Endometrial microvascular endothelial cells (primary cell): Measurements from ENCODE around the gene TMEM63C. TPM values are rescaled to one million over a fixed set of nuclear protein-coding genes. Genes with fewer than 3 reads are reported as not detected.

ENCODE experiments used
- in situ Hi-C: cut with HindIII; loops from 2 replicates; pipeline ENCODE4 v1.10.0; 2017; ENCODE audit warnings: low sequenced_read_pairs, low pct_unique_long_range_greater_than_20kb; ENCODE audit errors: inconsistent ontology term
- total RNA-seq: library from RNA; depleted of rRNA; stranded (reverse); fragments of >200 nt; gene quantifications from one replicate; pipeline ENCODE4 v1.2.3, GENCODE V29; 2015; ENCODE audit errors: inconsistent ontology term

The TMEM63C gene
- total RNA-seq, 1 donor from 2014 or later: not detected

DNA sequence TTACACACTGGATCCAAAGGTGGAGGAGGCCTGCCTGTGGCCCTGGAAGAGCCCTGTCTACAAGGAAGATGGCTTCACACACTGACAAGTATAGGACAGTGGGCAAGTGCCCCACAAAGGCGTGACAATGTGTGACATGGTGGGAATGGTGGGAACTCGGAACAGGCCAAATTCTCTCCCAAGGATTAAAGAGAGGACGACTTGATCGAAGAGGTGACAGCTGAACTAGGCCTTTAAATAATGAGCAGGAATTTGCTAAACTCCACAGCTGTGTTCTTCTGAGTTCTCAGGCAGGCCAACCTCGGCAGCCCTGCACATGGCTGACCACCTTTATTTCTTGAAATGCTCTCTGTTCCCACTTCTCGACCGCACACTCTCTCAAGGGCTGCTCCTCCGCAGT, 115.3 kb downstream of the TMEM63C start:
- in situ Hi-C loops: no loop called here

DNA sequence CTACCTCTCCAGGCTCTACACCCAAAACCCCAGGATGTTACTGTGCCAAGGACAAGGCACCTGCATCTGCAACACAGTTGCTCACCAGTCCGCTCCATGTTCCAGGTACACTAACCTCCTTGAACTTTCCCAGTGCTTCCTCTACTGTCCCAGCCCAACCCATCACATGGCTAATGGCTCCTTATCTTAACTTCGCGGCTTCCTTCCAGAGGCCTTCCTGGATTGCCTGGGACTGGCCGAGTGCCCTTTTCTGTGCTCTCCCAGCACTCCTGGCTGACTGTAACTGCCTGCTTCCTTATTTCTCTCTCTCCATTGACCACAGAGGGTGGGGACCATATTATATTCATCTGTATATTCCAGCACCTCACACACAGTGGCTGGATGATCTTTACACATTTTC, 118.2 kb downstream of the TMEM63C start:
- in situ Hi-C loops: no loop called here

DNA sequence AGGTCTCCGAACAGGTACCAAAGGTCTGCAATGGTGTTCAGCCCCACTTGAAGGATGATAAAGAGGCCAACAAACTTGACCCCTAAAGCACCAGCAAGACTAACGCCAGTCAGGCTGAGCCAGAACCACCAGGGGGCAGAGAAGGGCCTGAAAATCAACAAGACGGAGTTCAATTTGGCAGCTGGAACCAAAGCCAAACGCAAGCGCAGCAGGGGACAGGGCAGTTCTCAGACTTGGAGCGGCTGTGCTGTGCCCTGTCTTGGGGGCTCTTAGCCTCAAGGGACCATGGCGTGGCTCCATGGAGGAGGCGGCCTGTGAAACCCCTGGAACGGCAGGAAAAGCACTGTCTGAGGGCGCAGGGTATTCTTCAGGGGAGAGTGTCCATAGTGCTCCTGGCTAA, 119.5 kb downstream of the TMEM63C start:
- in situ Hi-C loops: no loop called here

DNA sequence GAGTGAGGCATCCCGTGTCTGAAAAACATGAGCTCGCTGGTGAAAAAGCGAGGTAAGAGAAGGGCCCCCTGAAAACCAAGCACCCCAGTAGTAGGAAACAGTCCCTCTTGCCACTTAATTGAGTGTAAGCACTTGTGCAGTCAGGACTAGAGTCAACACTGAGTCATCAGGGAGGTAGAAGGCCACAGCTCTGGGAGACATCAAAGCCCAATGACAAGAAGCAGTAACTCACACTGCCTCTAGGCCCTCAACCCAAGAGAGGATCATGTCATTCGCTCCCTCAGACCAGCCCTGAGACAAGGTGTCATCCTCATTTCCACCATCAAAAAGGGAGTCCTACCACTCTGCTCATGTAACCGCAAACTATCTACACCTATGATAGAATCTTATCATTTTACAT, 121.3 kb downstream of the TMEM63C start:
- in situ Hi-C loops: no loop called here

DNA sequence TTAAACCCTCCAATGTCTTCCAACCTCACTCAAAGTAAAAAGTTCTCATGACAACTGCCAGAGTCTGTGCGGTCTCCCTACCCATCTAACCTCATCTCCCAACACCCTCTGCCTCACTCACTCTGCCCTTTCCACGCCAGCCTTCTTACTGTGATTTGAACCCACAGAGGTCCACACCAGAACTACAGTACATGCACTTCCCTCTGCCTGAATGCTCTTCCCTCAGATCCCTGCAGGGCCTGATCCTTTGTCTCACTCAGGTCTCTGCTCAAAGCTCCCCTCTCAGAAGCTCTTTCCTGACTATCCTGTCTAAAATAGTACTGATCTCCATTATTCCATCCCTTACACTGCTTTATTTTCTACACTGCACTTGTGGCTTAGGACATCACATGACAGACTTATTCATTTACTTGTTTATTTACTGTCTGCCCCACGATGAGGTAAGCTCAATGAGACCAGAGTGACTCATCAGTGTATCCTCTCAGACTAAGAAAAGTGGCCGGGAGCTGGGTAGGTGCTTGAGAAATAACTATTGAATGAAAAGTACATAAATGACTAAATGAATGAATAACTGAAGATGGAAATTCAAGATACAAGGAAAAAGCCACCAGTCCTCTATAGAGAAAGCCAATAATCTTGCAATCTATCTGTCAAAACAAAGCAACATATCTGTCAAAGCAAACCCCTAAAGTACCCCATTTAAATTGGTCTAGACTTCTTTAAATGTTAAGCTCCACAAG, 122.0 kb downstream of the TMEM63C start:
- in situ Hi-C loops: no loop called here

DNA sequence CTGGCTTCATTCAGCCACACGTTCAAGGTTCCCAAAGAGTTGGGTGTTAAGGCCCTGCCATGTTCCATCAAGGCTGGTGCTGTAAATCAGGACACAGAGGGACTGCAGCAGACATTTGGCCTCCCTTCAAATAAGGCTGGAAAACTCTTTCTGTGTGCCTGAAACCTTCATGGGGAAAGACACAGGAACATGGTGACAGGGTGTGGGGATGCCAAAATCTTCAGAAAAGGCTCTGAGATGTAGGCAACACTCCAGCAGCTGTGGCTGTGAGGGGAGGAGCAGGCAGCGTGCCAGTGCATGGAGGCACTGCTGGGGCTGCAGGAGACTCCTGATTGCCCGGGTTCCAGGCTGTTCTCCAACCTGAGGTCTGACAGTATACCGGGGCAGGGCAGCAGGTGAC, 124.1 kb downstream of the TMEM63C start:
- in situ Hi-C loops: no loop called here

DNA sequence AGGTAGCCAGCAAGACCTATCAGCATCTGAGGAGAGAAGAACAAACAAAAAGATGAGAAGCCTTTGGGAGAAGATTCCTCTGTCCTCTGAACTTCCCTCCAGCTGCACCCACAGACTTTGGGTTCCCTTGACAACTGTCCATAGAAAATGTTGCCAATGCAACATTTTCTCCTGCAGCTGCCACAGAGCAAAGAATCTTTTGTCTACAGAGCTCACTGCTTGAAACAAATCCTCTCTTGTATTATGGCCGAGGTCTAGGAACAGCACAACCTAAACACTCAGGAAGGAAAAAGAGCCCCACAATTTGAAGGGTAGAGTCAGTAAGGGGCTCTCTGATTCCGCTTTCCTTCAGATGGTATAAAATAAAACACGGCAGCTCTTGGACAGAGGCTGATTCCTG, 124.8 kb downstream of the TMEM63C start:
- in situ Hi-C loops: no loop called here

DNA sequence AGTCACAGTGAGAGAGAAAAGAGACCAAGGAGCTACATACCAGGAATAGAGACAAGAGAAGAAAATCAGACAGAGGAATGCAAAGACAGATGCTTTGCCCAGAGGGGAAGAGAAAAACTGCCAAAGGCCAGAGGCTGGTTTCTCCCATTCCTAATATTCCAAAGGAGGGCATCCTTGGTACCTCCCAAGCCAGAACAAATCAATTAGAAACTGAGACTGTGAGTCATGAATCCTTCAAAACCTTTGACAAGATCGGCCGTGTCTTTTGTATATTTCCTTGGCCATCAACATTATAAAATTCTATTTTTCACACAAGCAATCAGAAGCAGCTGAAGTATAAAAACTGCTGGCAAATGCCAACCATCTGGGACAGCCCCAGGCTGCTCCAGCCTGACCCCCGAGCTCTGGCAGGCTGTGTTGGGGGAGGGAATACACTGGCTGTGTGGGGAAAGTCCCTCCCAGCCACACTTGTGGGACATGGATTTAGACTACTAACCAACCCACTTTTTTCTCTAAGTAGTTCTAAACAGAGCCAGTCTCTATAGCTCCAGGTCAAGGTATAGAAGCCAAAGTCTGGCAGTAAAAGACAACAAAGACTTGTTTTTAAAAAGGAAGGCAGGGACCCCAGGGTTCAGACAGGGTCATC, 125.4 kb downstream of the TMEM63C start:
- in situ Hi-C loops: no loop called here

Other genes with a start within 250 kb of the TMEM63C start
- gene IRF2BPL, start 153.1 kb upstream of the TMEM63C start, total RNA-seq: 21.6 TPM
- gene CIPC, start 83.5 kb upstream of the TMEM63C start, total RNA-seq: 31.9 TPM
- gene ZDHHC22, start 40.0 kb upstream of the TMEM63C start, total RNA-seq: not detected
- gene NGB, start 89.4 kb downstream of the TMEM63C start, total RNA-seq: not detected
- gene POMT2, start 139.1 kb downstream of the TMEM63C start, total RNA-seq: 16.4 TPM
- gene GSTZ1, start 139.2 kb downstream of the TMEM63C start, total RNA-seq: 20.1 TPM
- gene TMED8, start 195.3 kb downstream of the TMEM63C start, total RNA-seq: 12.2 TPM
- 0.65 TPM for gene SAMD15, start 195.6 kb downstream of the TMEM63C start, total RNA-seq
- gene NOXRED1, start 241.7 kb downstream of the TMEM63C start, total RNA-seq: not detected